ENCODE data around the gene SMIM13.

GRCh38 chr6:11083956-11084355, 9.7 kb upstream of the SMIM13 start:
- TF ChIP-seq CTCF (IDR thresholded peaks at IDR 0.05; ENCODE audit: low read depth, low read length) (no peak), EZH2phosphoT487 (IDR thresholded peaks at IDR 0.05; ENCODE audit: low read depth) (no peak)
